ENCODE data around the gene ACOT2.
"Not testable (repeated sequence)": the region's sequence is repeated elsewhere in the genome, so short reads cannot be mapped to it uniquely, and the experiment has no call there.

Gene ACOT2

GRCh38 chr14:73569185-73569958 is at the start of gene ACOT2:
TSS of gene ACOT2 (plus strand) at chr14:73569213. CDS start at chr14:73569241, 28 bp downstream.
- H3K4me1 ChIP-seq (ENCODE audit: control insufficient read depth, insufficient read depth, low read length); H3K9me3 ChIP-seq (ENCODE audit: control insufficient read depth, insufficient read depth, low read length); H3K27me3 ChIP-seq (ENCODE audit: control insufficient read depth, insufficient read depth, low read length); H3K36me3 ChIP-seq (ENCODE audit: control insufficient read depth, insufficient read depth, low read length): not testable (repeated sequence)
- H3K4me3 ChIP-seq (ENCODE audit: low read depth, low read length), result peak within 1 kb of the TSS; percentile 69
- peak within 1 kb of the TSS; percentile 87 for H3K9ac ChIP-seq (ENCODE audit: low read depth, low read length)

DNA sequence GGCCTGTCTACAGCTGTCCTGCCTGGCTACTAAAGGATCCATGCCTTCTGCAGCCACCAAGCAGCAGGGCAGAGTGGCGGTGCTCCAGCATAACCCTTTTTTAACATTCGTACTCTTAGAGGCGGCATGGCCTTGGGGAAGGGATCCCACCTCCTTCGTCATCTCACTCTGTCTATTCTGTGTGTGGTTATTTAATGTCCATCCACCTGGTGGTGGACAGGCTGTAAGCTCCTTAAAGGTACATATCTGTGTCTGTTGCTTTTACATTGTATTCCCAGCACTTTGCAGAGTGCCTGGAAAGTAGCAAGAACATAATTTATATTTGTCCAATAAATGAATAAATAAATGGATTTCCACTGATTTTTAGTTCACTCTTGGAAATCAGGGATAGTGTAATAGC is 47.8 kb upstream of the ACOT2 start:
- Histone ChIP-seq H3K4me3 (ENCODE audit: low read depth, low read length) (no peak overlapping the region), H3K4me1 (ENCODE audit: control insufficient read depth, insufficient read depth, low read length) (no peaks in the 10 kb centered on the region), H3K27me3 (ENCODE audit: control insufficient read depth, insufficient read depth, low read length) (no peaks in the 10 kb centered on the region), H3K36me3 (ENCODE audit: control insufficient read depth, insufficient read depth, low read length) (no peaks in the 10 kb centered on the region), H3K9ac (ENCODE audit: low read depth, low read length) (no peak overlapping the region), H3K9me3 (ENCODE audit: control insufficient read depth, insufficient read depth, low read length) (no peaks in the 10 kb centered on the region)

- H3K4me1 ChIP-seq (ENCODE audit: control insufficient read depth, insufficient read depth, low read length), result no peaks in the 10 kb centered on the region
- H3K9ac ChIP-seq (ENCODE audit: low read depth, low read length), result no peak overlapping the region
- H3K4me3 ChIP-seq (ENCODE audit: low read depth, low read length), result no peak overlapping the region
- H3K36me3 ChIP-seq (ENCODE audit: control insufficient read depth, insufficient read depth, low read length), result no peaks in the 10 kb centered on the region
- no peaks in the 10 kb centered on the region for H3K9me3 ChIP-seq (ENCODE audit: control insufficient read depth, insufficient read depth, low read length)
- H3K27me3 ChIP-seq (ENCODE audit: control insufficient read depth, insufficient read depth, low read length), result no peaks in the 10 kb centered on the region
Measured at GRCh38 chr14:73524493-73524892, 44.5 kb upstream of the ACOT2 start.

DNA sequence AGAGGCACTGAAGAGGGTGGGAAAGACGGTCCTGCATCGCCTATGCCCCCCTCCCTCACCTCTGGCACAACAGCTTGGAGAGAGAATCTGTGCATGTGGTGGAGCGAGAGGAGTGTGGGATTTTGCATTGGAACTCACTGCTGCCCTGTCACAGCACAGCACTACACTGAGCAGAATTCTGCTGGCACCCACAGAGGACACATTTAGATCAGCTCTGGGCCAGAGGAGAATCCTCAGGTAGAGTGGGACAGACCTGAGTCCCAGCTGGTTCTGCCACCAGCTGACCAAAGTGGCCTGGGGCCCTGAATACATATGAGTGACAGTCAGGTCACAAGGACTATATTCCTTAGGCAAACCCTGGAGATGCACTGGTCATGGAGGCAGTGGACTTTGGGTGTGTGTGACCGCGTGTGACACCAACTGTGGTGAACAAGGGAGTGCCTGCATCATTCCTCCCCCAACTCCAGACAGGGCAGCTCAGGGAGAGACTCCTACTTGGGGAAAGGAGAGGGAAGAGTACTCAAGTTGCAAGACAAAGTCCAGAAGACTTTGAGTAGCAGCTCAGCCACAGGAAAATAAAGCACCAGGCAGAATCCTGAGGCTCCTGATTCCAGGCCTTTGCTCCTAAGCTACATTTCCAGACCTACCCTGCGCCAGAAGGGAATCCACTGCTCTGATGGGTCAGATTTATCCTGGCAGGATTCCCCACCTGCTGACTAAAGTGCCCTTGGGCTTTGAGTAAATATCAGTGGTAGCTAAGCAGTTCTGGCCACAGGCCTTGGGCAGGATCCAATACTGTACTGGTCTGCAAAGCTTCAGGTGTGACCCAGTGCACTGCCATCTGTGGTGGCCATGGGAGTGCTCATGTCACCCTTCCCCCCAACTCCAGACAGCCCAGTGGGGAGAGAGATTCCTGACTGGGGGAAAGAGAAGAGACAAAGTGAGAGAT is 42.7 kb upstream of the ACOT2 start:
- Histone ChIP-seq H3K4me1 (ENCODE audit: control insufficient read depth, insufficient read depth, low read length) (no peaks in the 10 kb centered on the region), H3K27me3 (ENCODE audit: control insufficient read depth, insufficient read depth, low read length) (no peaks in the 10 kb centered on the region), H3K4me3 (ENCODE audit: low read depth, low read length) (no peak overlapping the region), H3K9ac (ENCODE audit: low read depth, low read length) (no peak overlapping the region), H3K36me3 (ENCODE audit: control insufficient read depth, insufficient read depth, low read length) (no peaks in the 10 kb centered on the region), H3K9me3 (ENCODE audit: control insufficient read depth, insufficient read depth, low read length) (no peaks in the 10 kb centered on the region)

DNA sequence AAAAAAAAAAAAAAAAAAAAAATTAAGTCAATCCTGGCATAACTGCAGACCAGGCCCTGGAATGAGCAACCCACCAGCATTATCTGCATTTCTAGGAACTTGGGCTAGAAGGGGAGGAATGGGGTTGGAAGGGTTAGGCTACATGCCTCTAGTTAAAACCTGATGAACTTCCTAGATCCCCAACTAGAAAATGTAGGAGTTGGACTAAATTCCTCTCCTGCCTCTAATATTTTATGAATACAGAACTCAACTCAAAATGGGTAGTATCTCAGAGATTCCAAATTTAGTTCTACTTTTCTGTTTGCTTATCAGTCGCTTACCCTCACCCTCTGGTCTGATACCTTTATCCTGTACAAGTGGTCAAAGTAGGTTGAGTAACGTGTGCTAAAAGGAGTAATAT is 39.7 kb upstream of the ACOT2 start:
- not testable (repeated sequence) for H3K9ac ChIP-seq (ENCODE audit: low read depth, low read length); H3K9me3 ChIP-seq (ENCODE audit: control insufficient read depth, insufficient read depth, low read length); H3K4me3 ChIP-seq (ENCODE audit: low read depth, low read length); H3K36me3 ChIP-seq (ENCODE audit: control insufficient read depth, insufficient read depth, low read length); H3K27me3 ChIP-seq (ENCODE audit: control insufficient read depth, insufficient read depth, low read length); H3K4me1 ChIP-seq (ENCODE audit: control insufficient read depth, insufficient read depth, low read length)

- not testable (repeated sequence) for H3K9me3 ChIP-seq (ENCODE audit: control insufficient read depth, insufficient read depth, low read length); H3K9ac ChIP-seq (ENCODE audit: low read depth, low read length); H3K27me3 ChIP-seq (ENCODE audit: control insufficient read depth, insufficient read depth, low read length); H3K4me3 ChIP-seq (ENCODE audit: low read depth, low read length); H3K4me1 ChIP-seq (ENCODE audit: control insufficient read depth, insufficient read depth, low read length); H3K36me3 ChIP-seq (ENCODE audit: control insufficient read depth, insufficient read depth, low read length)
Measured at GRCh38 chr14:73531971-73532370, 37.0 kb upstream of the ACOT2 start.

- peak overlapping the region; percentile 69 for H3K4me3 ChIP-seq (ENCODE audit: low read depth, low read length)
- peak overlapping the region; percentile 37 for H3K9ac ChIP-seq (ENCODE audit: low read depth, low read length)
Measured at GRCh38 chr14:73537244-73538045, 31.6 kb upstream of the ACOT2 start.

DNA sequence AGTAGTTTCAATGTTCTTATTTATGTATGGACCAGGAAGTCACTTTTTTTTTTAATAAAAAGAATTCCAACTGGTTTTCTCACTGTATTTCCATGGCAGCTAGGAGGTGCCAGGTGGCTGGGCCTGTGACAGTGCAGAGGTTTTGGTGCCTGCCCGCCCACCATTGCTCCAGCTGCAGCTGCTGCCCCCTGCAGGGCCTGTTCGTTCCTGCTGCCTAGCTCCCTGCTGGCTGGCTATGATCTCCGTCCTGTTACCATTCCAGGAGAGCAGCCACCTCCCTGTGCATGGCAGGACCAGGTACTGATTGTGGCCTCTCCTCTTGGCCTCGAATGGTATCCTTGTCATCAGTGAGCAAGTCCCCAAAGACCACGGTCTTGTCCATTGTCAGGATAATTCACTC is 30.0 kb upstream of the ACOT2 start:
- H3K4me1 ChIP-seq (ENCODE audit: control insufficient read depth, insufficient read depth, low read length); H3K9me3 ChIP-seq (ENCODE audit: control insufficient read depth, insufficient read depth, low read length); H3K27me3 ChIP-seq (ENCODE audit: control insufficient read depth, insufficient read depth, low read length); H3K36me3 ChIP-seq (ENCODE audit: control insufficient read depth, insufficient read depth, low read length); H3K9ac ChIP-seq (ENCODE audit: low read depth, low read length); H3K4me3 ChIP-seq (ENCODE audit: low read depth, low read length): not testable (repeated sequence)

More at GRCh38 chr14:73537244-73538045, 31.6 kb upstream of the ACOT2 start:
- not testable (repeated sequence) for H3K4me1 ChIP-seq (ENCODE audit: control insufficient read depth, insufficient read depth, low read length); H3K9me3 ChIP-seq (ENCODE audit: control insufficient read depth, insufficient read depth, low read length); H3K27me3 ChIP-seq (ENCODE audit: control insufficient read depth, insufficient read depth, low read length); H3K36me3 ChIP-seq (ENCODE audit: control insufficient read depth, insufficient read depth, low read length)

DNA sequence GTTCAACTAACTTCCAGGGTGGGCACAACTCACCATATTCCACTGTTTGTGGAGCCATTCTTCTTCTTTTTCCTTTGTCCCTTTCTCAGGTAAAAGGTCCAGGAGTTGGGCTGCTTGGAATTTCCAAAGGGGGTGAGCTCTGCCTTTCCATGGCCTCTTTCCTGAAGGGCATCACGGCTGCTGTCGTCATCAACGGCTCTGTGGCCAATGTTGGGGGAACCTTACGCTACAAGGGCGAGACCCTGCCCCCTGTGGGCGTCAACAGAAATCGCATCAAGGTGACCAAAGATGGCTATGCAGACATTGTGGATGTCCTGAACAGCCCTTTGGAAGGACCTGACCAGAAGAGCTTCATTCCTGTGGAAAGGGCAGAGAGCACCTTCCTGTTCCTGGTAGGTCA is 26.1 kb upstream of the ACOT2 start:
- not testable (repeated sequence) for H3K27me3 ChIP-seq (ENCODE audit: control insufficient read depth, insufficient read depth, low read length); H3K36me3 ChIP-seq (ENCODE audit: control insufficient read depth, insufficient read depth, low read length); H3K4me3 ChIP-seq (ENCODE audit: low read depth, low read length); H3K9me3 ChIP-seq (ENCODE audit: control insufficient read depth, insufficient read depth, low read length); H3K9ac ChIP-seq (ENCODE audit: low read depth, low read length); H3K4me1 ChIP-seq (ENCODE audit: control insufficient read depth, insufficient read depth, low read length)

- H3K4me3 ChIP-seq (ENCODE audit: low read depth, low read length); H3K4me1 ChIP-seq (ENCODE audit: control insufficient read depth, insufficient read depth, low read length); H3K27me3 ChIP-seq (ENCODE audit: control insufficient read depth, insufficient read depth, low read length); H3K9ac ChIP-seq (ENCODE audit: low read depth, low read length); H3K9me3 ChIP-seq (ENCODE audit: control insufficient read depth, insufficient read depth, low read length); H3K36me3 ChIP-seq (ENCODE audit: control insufficient read depth, insufficient read depth, low read length): not testable (repeated sequence)
Measured at GRCh38 chr14:73545353-73545752, 23.7 kb upstream of the ACOT2 start.

GRCh38 chr14:73549097-73549496 is 19.9 kb upstream of the ACOT2 start:
- not testable (repeated sequence) for H3K36me3 ChIP-seq (ENCODE audit: control insufficient read depth, insufficient read depth, low read length); H3K27me3 ChIP-seq (ENCODE audit: control insufficient read depth, insufficient read depth, low read length); H3K4me1 ChIP-seq (ENCODE audit: control insufficient read depth, insufficient read depth, low read length); H3K9me3 ChIP-seq (ENCODE audit: control insufficient read depth, insufficient read depth, low read length); H3K4me3 ChIP-seq (ENCODE audit: low read depth, low read length); H3K9ac ChIP-seq (ENCODE audit: low read depth, low read length)

All from iPS-15b (cell line).